Left hindlimb (tissue), 1 donor: ENCODE data around the gene PPM1K.

ENCODE experiments used
- DNase-seq: peaks from one replicate; pipeline ENCODE4 v3.0.0-alpha.2; 2018

Gene PPM1K

DNA sequence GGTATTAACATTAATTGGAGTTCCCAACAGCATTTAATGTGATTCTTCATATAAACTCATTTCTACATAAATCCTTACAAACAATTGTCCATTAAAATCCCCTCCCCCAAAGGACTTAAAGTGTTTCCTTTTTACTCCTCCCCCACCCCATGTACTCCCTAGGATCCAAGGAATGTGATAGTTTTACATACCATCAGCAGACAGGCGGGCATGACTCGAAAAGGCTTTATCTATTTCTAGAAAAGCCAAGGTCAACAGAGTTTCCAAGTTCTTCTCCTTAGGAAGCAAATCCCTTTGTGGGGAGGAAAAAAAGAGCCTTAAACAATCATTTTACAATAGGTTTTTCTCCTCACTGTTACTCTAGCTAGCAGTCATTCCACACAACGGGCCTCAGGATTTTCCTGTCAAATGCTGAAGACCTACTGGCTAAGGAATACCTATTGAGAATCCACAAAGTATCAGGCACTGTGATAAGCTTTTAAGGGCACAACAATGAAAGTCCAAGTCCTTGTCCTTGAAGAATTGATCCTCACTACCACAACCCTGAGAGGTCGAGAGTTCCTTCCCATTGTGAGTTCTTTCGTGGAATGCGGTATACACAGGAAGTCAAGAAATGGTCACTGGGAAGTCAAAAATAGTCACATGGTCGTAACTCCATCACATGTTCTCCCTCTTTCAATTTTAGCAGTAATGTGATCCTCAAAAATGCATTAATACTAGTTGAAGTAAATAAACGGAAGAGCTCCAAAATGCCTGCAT, 7.2 kb downstream of the PPM1K start:
- DNase-seq: no peak

- DNase-seq: no peak
These were observed 8.3 kb downstream of the PPM1K start for GRCh38 chr4:88275949-88276515.

- no peak for DNase-seq
These were observed 8.8 kb downstream of the PPM1K start for GRCh38 chr4:88275516-88275915.

DNA sequence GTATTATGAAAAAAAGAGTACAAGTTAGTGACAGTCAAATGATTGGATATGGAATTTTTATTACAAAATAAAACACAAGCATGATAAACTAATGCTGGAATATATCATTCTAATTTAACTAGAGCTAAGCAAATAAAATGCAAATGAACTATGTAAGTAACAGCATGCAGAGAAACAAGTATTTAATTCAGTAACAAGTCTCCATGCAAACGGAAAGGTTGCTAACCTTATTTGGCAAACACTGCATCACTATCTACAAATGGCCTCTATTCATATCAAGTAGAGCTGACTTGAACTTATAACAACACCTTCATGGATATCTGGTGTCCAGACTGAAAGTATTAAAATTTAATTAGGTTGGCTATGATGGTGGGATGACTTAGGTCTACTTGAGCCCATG, 15.4 kb downstream of the PPM1K start:
- no peak for DNase-seq

GRCh38 chr4:88264336-88264735, 20.0 kb downstream of the PPM1K start:
- no peak for DNase-seq

DNA sequence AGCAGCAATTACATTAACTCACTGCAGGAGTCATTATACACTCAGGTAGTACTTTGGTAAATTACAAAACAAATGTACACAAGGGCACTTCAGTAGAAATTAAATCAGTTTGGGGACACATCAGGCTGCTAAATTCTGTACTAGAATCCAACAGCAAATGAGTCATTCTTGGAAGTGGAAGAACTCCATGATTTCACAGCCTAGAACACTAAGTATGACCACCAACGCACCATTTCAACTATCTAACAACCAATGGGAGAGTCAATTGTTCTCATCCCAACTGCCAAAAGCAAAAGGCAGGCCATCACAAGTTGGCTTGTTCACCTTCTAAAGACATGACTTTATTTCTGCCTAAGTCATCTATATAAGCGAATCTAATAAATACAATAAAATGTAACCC, 26.6 kb downstream of the PPM1K start:
- no peak for DNase-seq

GRCh38 chr4:88255111-88255510, 29.2 kb downstream of the PPM1K start:
- no peak for DNase-seq

GRCh38 chr4:88251924-88252323, 32.4 kb downstream of the PPM1K start:
- DNase-seq: no peak

GRCh38 chr4:88247148-88247547, 37.2 kb downstream of the PPM1K start:
- no peak for DNase-seq

DNA sequence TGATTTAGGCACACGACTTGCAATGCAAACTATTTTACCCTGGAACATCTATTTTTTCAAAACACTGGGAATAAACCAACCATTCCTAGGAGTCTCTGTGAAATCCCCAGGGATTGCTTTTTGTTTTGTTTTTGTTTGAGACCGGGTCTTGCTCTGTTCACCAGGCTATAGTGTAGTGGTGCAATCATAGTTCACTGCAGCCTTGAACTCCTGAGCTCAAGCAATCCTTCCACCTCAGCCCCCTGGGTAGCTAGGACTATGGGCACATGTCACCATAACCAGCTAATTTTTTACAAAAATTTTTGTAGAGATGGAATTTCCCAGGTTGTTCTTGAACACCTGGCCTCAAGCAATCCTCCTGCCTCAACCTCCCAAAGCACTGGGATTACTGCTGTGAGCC, 37.8 kb downstream of the PPM1K start:
- DNase-seq: no peak

GRCh38 chr4:88244816-88245579, 39.4 kb downstream of the PPM1K start:
- DNase-seq: no peak

DNA sequence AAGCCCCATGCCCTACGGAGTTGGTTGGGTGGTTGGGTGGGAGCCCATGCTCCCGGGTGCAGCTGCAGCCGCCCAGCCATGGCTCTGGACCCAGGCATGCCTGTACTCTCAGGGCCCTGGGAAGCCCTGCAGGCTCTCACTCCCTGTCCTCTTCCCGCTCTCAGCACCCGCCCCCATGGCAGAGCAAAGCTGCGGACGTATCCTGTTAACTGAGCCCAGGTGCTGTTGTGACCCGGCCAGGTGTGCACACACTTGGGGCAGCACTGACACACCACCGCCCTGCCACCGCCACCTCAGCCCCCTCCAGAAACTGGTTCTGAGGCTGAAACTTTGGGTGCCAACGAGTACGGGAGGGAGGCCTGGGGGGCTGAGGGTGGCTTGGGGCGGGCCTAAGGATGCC, 40.3 kb downstream of the PPM1K start:
- no peak for DNase-seq

DNA sequence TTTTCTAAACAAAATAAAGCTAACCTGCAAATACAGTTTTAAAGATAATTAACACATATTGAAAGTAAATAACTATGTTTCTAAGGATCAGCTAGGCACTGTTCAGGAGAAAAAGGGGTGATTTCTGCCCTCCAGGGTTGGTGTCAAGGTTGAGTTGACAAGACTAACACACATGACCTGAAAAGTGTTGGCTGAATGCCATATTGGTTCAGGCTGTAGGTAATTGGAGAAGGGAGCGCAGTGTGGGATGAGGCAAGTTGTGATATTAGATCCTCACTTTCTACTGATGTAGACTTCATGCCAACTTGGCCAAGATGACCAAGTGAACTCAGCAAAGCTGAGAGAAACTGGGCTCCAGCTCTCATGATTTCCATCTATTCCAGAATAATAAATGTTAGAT, 42.2 kb downstream of the PPM1K start:
- no peak for DNase-seq

DNA sequence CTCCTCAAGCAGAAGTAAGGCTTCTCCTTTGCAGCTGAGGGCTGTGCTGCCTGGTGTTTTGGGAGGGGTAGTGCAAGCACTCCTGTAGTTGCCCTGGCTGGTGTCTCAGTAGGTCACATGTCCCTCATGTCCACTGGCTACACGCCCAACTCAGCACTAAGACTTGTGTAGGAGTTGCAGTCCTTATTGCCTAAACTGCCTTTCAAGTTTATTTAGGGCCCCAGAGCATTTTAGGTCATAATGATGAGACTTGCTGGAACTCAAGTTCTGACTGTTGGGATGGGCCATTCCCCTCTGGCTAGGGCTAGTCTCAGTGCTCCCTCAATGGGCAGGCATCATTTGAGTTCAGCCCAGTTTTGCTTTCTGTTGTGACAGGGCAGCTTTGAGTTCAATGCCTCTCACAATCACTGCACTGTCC, 44.1 kb downstream of the PPM1K start:
- no peak for DNase-seq

DNA sequence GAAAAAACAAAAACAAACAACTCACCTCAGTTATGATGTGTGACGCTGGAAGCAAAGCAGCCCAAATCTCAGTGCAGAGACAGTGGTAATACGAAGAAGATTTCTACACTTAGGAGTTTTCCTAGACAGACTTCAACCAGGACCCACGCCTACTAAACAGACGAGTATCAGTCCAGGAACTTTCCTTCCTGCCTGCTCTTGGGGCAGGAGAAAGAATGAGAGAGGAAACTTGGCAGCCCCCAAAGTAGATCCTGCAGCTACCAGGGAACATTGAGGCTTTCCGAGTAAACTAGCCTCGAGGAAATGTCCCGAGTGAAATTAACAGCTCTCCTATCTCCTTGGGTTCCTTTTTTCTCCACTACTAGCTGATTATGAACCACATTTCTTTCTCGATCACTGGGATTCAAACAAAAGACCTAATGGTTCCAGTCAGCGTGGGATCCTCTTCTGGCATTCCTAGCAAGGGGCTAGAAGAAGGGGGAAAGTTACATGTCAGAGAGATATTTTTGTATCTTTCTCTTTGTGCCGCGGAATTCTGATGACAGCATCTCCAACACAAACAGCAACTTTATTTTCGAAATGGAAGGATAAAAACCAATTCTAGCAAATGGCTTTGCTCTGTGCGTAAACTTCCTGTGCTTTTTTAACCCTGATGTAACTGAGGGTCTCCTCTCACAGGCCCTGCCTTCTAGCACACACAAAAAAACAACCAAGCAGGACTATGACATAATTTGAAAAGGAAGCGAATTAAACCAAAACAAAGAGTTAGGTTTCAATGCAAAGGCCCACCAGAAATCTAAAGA, 53.2 kb downstream of the PPM1K start:
- DNase-seq: no peak

DNA sequence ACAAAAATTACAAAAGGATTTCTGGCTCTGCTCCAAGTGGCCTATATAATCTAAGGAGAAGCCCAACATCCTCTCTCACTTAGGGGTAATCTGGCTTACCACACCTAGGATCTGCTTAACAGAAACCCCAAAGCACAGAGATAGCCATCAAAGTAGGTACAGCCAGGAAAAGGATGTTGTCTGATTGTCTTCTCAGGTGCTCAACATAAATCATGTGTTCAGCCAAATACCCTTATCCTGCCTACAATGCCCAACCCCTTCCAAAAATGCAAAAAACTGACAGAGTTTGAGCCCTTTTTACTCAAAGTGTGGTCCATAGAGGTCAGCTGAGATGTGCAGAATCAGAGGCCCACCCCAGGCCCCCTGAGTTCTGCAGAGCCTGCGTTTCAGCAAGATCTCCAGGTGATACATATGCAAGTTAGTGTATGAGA, 53.9 kb downstream of the PPM1K start:
- no peak for DNase-seq

- DNase-seq: no peak
These were observed 56.6 kb downstream of the PPM1K start for GRCh38 chr4:88227734-88228133.

GRCh38 chr4:88226143-88226542, 58.2 kb downstream of the PPM1K start:
- no peak for DNase-seq

DNA sequence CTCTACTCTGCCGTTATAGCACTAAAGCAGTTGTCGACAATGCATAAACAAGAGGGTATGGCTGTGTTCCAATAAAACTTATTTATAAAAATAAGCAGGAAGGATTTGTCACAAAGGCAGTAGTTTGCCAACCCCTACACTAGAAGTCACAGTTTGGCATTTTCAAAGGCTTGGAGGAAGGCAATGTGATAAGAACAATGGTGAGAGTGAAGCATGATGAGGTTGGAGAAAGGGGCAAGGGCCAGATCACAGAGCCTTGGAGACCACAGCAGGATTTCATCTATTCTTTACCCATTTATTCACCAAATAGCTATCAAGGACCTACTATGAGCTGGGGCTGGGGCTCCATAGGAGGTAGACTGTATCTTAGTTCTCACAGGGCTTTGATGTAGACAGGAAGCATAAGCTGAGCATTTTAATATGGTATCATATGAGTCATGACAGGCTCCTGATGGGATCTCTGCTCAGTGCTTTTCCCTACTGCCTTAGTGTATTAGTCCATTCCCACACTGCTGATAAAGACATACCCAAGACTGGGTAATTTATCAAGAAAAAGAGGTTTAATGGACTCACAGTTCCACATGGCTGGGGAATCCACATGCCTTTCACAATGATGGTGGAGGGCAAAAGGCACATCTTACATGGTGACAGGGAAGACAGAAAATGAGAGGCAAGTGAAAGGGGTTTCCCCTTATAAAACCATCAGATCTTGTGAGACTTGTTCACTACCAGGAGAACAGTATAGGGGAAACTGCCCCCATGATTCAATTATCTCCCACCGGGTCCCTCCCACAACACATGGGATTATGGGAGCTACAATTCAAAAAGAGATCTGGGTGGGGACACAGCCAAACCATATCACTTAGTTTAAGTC, 58.9 kb downstream of the PPM1K start:
- no peak for DNase-seq

DNA sequence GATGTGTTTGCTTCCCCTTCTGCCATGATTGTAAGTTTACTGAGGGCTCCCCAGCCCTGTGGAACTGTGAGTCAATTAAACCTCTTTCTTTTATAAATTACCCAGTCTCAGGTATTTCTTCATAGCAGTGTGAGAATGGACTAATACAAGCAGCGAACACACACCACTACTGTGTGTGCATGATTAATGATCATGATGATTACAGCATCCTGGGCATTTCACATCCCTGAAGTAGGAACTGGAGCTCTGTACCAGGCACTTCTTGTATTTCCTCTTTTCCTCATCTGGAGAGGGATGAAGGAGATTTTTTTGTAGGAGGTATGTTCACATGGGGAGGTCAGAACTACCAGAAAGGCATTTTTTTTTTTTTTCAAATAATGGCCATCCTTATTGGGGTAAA, 60.8 kb downstream of the PPM1K start:
- no peak for DNase-seq

GRCh38 chr4:88219099-88219498, 65.3 kb downstream of the PPM1K start:
- DNase-seq: no peak

DNA sequence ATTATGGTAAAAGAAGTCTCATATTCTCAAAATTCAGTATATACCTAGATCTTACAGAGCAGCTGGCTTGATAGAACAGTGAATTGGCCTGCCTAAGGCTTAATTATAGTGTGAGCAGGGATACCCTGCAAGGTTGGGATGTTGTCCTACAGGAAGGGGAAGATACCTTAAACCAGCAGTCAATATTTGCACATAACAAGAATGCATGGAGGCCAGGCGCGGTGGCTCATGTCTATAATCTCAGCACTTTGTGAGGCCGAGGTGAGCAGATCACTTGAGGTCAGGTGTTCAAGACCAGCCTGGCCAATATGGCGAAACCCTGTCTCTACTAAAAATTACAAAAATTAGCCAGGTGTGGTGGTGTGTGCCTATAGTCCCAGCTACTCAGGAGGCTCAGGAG, 67.2 kb downstream of the PPM1K start:
- DNase-seq: no peak
